Measurements from ENCODE around the gene HS1BP3.

HS1BP3 gene

DNA sequence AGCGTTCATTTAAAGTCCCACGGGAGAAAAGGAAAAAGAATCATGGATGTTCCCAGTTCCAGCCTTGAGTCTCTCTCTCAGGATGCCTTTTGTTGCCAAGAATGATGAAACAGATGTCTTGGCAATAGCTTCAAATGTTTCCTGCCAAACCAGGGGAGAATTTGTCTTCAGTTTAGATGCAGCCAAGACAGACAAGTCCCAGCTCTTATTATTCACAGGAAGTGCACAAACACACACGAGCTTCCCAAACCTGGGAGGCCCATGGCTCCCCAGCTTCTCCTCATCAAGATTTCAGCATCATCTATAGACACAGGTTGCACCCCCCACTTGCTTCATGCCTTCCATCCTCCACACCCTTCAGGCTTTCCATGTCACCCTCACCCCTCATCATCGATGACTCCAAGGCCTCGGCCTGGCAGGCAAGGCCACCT, 45.9 kb downstream of the HS1BP3 start:
- TF ChIP-seq, protein P1, sequence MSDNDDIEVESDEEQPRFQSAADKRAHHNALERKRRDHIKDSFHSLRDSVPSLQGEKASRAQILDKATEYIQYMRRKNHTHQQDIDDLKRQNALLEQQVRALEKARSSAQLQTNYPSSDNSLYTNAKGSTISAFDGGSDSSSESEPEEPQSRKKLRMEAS (IDR thresholded peaks at IDR 0.05; ENCODE audit: low read depth, low read length), result no peak
- TF ChIP-seq, protein P2, sequence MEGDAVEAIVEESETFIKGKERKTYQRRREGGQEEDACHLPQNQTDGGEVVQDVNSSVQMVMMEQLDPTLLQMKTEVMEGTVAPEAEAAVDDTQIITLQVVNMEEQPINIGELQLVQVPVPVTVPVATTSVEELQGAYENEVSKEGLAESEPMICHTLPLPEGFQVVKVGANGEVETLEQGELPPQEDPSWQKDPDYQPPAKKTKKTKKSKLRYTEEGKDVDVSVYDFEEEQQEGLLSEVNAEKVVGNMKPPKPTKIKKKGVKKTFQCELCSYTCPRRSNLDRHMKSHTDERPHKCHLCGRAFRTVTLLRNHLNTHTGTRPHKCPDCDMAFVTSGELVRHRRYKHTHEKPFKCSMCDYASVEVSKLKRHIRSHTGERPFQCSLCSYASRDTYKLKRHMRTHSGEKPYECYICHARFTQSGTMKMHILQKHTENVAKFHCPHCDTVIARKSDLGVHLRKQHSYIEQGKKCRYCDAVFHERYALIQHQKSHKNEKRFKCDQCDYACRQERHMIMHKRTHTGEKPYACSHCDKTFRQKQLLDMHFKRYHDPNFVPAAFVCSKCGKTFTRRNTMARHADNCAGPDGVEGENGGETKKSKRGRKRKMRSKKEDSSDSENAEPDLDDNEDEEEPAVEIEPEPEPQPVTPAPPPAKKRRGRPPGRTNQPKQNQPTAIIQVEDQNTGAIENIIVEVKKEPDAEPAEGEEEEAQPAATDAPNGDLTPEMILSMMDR (IDR thresholded peaks at IDR 0.05; ENCODE audit: low read depth, low read length), result no peak
- no peak for TF ChIP-seq MYC (IDR thresholded peaks at IDR 0.05; ENCODE audit: low read depth, low read length)
- TF ChIP-seq POLR2A (IDR thresholded peaks at IDR 0.05; ENCODE audit: extremely low read depth, insufficient read length), result no peak
- no peak for DNase-seq (ENCODE audit: low read depth)

DNA sequence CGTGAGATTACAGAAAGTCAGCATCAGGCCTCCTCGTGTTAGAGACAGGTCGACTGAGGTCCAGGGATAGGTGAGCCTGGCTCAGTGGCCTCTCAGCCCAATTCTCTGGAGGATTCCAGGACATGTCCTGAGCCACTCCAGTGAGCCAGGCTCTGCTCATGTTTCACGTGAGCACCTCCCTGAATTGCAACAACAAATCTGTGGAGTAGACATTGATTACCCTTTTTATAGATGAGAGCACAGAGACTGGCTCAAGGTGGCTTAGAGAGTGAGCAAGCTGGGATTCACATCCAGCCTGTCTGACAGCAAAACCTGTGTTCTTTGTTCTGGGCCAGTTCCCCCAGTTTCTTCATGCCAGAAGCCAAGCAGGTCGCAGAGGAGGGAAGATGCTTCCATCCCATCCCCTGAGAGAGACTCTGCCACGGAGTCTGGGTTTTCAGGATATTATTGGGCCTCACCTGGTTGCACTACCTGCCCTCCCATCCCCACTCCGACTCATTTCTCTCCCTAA, 46.4 kb downstream of the HS1BP3 start:
- TF ChIP-seq POLR2A (IDR thresholded peaks at IDR 0.05; ENCODE audit: extremely low read depth, insufficient read length) (no peak), MYC (IDR thresholded peaks at IDR 0.05; ENCODE audit: low read depth, low read length) (no peak)
- TF ChIP-seq, protein P2 (IDR thresholded peaks at IDR 0.05; ENCODE audit: low read depth, low read length), result no peak
- TF ChIP-seq, protein P1 (IDR thresholded peaks at IDR 0.05; ENCODE audit: low read depth, low read length), result no peak
- DNase-seq (ENCODE audit: low read depth), result no peak
- H3K4me3 ChIP-seq (ENCODE audit: low read depth, low read length), result no peak overlapping the region

More for the DNA sequence above, 45.9 kb downstream of the HS1BP3 start:
- no peak overlapping the region for H3K4me3 ChIP-seq (ENCODE audit: low read depth, low read length)

DNA sequence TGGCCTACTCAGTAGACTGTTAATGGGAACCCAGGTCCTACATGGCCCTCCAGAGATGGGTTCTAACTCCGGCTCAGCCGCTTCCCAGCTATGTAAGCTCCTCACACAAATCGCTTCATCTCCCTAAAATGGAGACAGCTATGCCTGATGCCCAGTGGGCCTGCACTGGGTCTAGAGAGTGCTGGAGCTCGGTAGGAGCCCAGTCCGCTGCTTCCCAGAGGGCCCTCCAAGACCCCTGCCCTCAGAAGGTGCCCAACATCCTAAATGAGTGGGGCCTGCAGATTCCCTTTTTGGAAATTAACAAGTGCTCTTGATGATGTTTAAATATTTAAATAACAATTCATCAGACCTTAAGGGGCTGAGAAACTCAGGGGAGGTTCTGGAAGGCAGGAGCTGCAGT, 47.1 kb downstream of the HS1BP3 start:
- H3K4me3 ChIP-seq (ENCODE audit: low read depth, low read length), result no peak overlapping the region
- DNase-seq (ENCODE audit: low read depth), result no peak
- TF ChIP-seq MYC (IDR thresholded peaks at IDR 0.05; ENCODE audit: low read depth, low read length), result no peak
- no peak for TF ChIP-seq POLR2A (IDR thresholded peaks at IDR 0.05; ENCODE audit: extremely low read depth, insufficient read length)
- TF ChIP-seq, protein P2 (IDR thresholded peaks at IDR 0.05; ENCODE audit: low read depth, low read length), result no peak
- TF ChIP-seq, protein P1 (IDR thresholded peaks at IDR 0.05; ENCODE audit: low read depth, low read length), result no peak

DNA sequence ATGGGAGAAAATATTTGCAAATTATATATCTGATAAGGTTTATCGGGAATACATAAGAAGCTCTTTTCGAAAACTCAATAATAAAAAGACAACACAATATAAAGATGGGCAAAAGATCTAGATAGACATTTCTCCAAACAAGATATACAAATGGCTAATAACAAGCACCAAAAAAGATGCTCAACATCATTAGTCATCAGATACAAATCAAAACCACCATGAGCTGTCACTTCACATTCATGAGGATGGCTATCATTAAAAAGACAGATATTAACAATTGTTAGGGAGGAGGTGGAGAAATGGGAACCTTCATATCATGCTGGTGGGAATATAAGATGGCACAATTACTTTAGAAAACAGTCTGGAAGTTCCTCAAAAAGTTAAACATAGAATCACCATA, 48.1 kb downstream of the HS1BP3 start:
- DNase-seq (ENCODE audit: low read depth), result no peak
- no peak overlapping the region for H3K4me3 ChIP-seq (ENCODE audit: low read depth, low read length)
- TF ChIP-seq, protein P1 (IDR thresholded peaks at IDR 0.05; ENCODE audit: low read depth, low read length), result no peak
- TF ChIP-seq MYC (IDR thresholded peaks at IDR 0.05; ENCODE audit: low read depth, low read length), result no peak
- TF ChIP-seq, protein P2 (IDR thresholded peaks at IDR 0.05; ENCODE audit: low read depth, low read length), result no peak
- TF ChIP-seq POLR2A (IDR thresholded peaks at IDR 0.05; ENCODE audit: extremely low read depth, insufficient read length), result no peak

DNA sequence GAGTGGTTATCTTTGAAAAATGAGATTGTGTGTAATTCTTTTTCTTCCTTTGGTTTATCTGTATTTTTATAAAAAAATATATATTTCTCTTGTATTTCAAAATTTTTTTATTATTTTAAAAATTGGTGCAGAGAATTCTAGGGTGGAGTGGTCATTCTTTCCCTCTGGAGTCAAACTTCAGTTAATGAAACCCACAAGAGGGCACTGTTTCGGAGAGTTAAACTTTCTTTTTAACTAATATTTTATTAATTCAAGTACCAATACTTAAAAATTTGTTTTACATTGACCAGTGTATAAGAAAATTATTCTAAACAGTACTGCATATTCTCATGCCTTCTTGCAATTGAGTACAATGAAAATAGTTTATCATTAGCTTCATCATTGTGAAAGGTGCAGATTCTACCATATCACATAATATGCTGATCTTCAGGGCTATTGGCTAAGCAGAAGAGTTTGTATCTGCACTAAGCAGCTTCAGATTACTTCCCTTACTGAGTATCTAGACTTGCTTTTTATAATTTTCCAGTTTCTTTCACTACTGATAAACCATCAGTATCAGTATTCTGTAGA, 50.1 kb downstream of the HS1BP3 start:
- no peak for DNase-seq (ENCODE audit: low read depth)
- no peak overlapping the region for H3K4me3 ChIP-seq (ENCODE audit: low read depth, low read length)
- TF ChIP-seq, protein P2 (IDR thresholded peaks at IDR 0.05; ENCODE audit: low read depth, low read length), result no peak
- TF ChIP-seq, protein P1 (IDR thresholded peaks at IDR 0.05; ENCODE audit: low read depth, low read length), result no peak
- TF ChIP-seq POLR2A (IDR thresholded peaks at IDR 0.05; ENCODE audit: extremely low read depth, insufficient read length) (no peak), MYC (IDR thresholded peaks at IDR 0.05; ENCODE audit: low read depth, low read length) (no peak)

Measured in NB4 (cell line).